Thyroid gland (tissue), 4 donors: ENCODE measurements around the gene ADIRF.
"Not testable (repeated sequence)": the region's sequence is repeated elsewhere in the genome, so short reads cannot be mapped to it uniquely, and the experiment has no call there.

Experiments
- POLR2A ChIP-seq, 2 donors: fragments of 450-650 bp; IDR thresholded peaks; one replicate each; pipeline ENCODE4 v1.6.1; 2017; ENCODE audit warnings: antibody characterized with exemption in 2 of 2, mild to moderate bottlenecking in 2 of 2, moderate library complexity in 1 of 2
- TF ChIP-seq, protein P1 (sequence below), 6 experiments: fragments of 200-600 bp in 3 of 6; fragments of 450-650 bp in 3 of 6; sonication (generic) in 3 of 6; IDR thresholded peaks; one replicate each; pipeline ENCODE4 v1.5.1; 2016 to 2019; ENCODE audit warnings: antibody characterized with exemption in 6 of 6, mild to moderate bottlenecking in 2 of 6, inconsistent platforms in 1 of 6, moderate library complexity in 1 of 6

DNA sequence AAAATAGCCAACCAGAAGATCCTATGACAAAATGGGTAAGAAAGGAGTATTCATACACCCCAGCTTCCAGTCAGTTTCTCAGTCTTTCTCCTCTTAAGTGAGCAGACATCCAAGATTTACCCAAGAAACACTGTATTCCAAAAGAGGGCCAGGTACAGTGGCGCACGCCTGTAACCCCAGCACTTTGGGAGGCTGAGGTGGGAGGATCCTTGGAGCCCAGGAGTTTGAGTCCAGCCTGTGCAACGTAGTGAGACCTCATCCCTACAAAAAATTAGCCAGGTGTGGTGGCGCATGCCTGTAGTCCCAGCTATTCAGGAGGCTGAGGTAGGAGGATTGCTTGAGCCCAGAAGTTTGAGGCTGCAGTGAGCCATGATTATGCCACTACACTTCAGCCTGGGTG, 20.5 kb upstream of the ADIRF start:
- TF ChIP-seq, protein P1, sequence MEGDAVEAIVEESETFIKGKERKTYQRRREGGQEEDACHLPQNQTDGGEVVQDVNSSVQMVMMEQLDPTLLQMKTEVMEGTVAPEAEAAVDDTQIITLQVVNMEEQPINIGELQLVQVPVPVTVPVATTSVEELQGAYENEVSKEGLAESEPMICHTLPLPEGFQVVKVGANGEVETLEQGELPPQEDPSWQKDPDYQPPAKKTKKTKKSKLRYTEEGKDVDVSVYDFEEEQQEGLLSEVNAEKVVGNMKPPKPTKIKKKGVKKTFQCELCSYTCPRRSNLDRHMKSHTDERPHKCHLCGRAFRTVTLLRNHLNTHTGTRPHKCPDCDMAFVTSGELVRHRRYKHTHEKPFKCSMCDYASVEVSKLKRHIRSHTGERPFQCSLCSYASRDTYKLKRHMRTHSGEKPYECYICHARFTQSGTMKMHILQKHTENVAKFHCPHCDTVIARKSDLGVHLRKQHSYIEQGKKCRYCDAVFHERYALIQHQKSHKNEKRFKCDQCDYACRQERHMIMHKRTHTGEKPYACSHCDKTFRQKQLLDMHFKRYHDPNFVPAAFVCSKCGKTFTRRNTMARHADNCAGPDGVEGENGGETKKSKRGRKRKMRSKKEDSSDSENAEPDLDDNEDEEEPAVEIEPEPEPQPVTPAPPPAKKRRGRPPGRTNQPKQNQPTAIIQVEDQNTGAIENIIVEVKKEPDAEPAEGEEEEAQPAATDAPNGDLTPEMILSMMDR (IDR thresholded peaks at IDR 0.05) = not testable (repeated sequence)
- not testable (repeated sequence) for TF ChIP-seq POLR2A (IDR thresholded peaks at IDR 0.05)
